Inflammatory macrophage (primary cell): ENCODE results near the gene GHRL.
A peak's percentile ranks its signal among the peaks of the same experiment; 100 is the strongest.

Experiments
- DNase-seq, 2 donors: peaks; one replicate each; pipeline ENCODE4 v3.0.0-alpha.2; 2020 to 2022

GHRL gene

GRCh38 chr3:10294030-10294586 lies 1.4 kb upstream of the GHRL start:
- peak; percentile 29 to 31 for DNase-seq

GRCh38 chr3:10291641-10292040 lies 1.1 kb downstream of the GHRL start:
- DNase-seq: no peak

GRCh38 chr3:10290481-10291176 lies 2.1 kb downstream of the GHRL start:
- no peak for DNase-seq

- no peak for DNase-seq
Measured at GRCh38 chr3:10289787-10290355, 2.9 kb downstream of the GHRL start.

- no peak for DNase-seq
Measured at GRCh38 chr3:10289077-10289476, 3.7 kb downstream of the GHRL start.

- no peak for DNase-seq
Measured at GRCh38 chr3:10288575-10288960, 4.2 kb downstream of the GHRL start.

- DNase-seq: no peak
Measured at GRCh38 chr3:10287936-10288574, 4.7 kb downstream of the GHRL start.

- DNase-seq: peak in 1 of 2 donors; percentile 34
Measured at GRCh38 chr3:10286596-10287295, 6.0 kb downstream of the GHRL start.

GRCh38 chr3:10286133-10286524 lies 6.6 kb downstream of the GHRL start:
- no peak for DNase-seq

GRCh38 chr3:10285272-10286132 lies 7.2 kb downstream of the GHRL start:
- DNase-seq: peak in 1 of 2 donors; percentile 56

- no peak for DNase-seq
Measured at GRCh38 chr3:10284496-10284895, 8.3 kb downstream of the GHRL start.

- no peak for DNase-seq
Measured at GRCh38 chr3:10283638-10284037, 9.1 kb downstream of the GHRL start.

GRCh38 chr3:10281951-10282350 lies 10.8 kb downstream of the GHRL start:
- no peak for DNase-seq

GRCh38 chr3:10280571-10280970 lies 12.2 kb downstream of the GHRL start:
- no peak for DNase-seq

GRCh38 chr3:10280177-10280529 lies 12.6 kb downstream of the GHRL start:
- DNase-seq: no peak

- DNase-seq: peak in 1 of 2 donors; percentile 40
Measured at GRCh38 chr3:10279384-10280176, 13.2 kb downstream of the GHRL start.

GRCh38 chr3:10278501-10278900 lies 14.2 kb downstream of the GHRL start:
- no peak for DNase-seq

GRCh38 chr3:10277115-10277625 lies 15.6 kb downstream of the GHRL start:
- no peak for DNase-seq

- DNase-seq: no peak
Measured at GRCh38 chr3:10274601-10275000, 18.1 kb downstream of the GHRL start.

GRCh38 chr3:10273702-10274305 lies 18.9 kb downstream of the GHRL start:
- peak; percentile 25 to 27 for DNase-seq

- DNase-seq: no peak
Measured at GRCh38 chr3:10272977-10273376, 19.8 kb downstream of the GHRL start.
